GM18505 (cell line): ENCODE results near the gene SYNPR.

Experiments used
- ATAC-seq: cut with Tn5 transposase; IDR thresholded peaks from one replicate; pipeline ENCODE4 v1.9.1; 2021; ENCODE audit not compliant: unreplicated experiment
- POLR2A ChIP-seq: IDR thresholded peaks from 4 replicates; pipeline ENCODE4 v1.6.1; 2011; ENCODE audit warnings: borderline replicate concordance; ENCODE audit not compliant: insufficient read depth, insufficient read length; ENCODE audit errors: extremely low read depth

SYNPR gene

GRCh38 chr3:63481627-63482026 is 203.5 kb downstream of the SYNPR start:
- TF ChIP-seq POLR2A, result no peak
- no peak for ATAC-seq

- no peak for ATAC-seq
- no peak for TF ChIP-seq POLR2A
Measured at GRCh38 chr3:63482341-63482740, 204.2 kb downstream of the SYNPR start.

- ATAC-seq, result no peak
- no peak for TF ChIP-seq POLR2A
Measured at GRCh38 chr3:63492464-63492863, 214.4 kb downstream of the SYNPR start.

GRCh38 chr3:63493101-63493500 is 215.0 kb downstream of the SYNPR start:
- ATAC-seq, result no peak
- TF ChIP-seq POLR2A, result no peak

GRCh38 chr3:63494646-63495045 is 216.5 kb downstream of the SYNPR start:
- TF ChIP-seq POLR2A, result no peak
- no peak for ATAC-seq

GRCh38 chr3:63497641-63498040 is 219.5 kb downstream of the SYNPR start:
- TF ChIP-seq POLR2A, result no peak
- ATAC-seq, result no peak

- ATAC-seq, result no peak
- no peak for TF ChIP-seq POLR2A
Measured at GRCh38 chr3:63500196-63500595, 222.1 kb downstream of the SYNPR start.

- ATAC-seq, result no peak
Measured at GRCh38 chr3:63508305-63508704, 230.2 kb downstream of the SYNPR start.

GRCh38 chr3:63508771-63509170 is 230.7 kb downstream of the SYNPR start:
- ATAC-seq, result no peak

More at GRCh38 chr3:63508305-63508704, 230.2 kb downstream of the SYNPR start:
- TF ChIP-seq POLR2A, result no peak

GRCh38 chr3:63513791-63514190 is 235.7 kb downstream of the SYNPR start:
- ATAC-seq, result no peak

More at GRCh38 chr3:63508771-63509170, 230.7 kb downstream of the SYNPR start:
- TF ChIP-seq POLR2A, result no peak

GRCh38 chr3:63514678-63515077 is 236.6 kb downstream of the SYNPR start:
- ATAC-seq, result no peak
- no peak for TF ChIP-seq POLR2A

More at GRCh38 chr3:63513791-63514190, 235.7 kb downstream of the SYNPR start:
- no peak for TF ChIP-seq POLR2A

GRCh38 chr3:63519426-63519825 is 241.3 kb downstream of the SYNPR start:
- ATAC-seq, result no peak
- no peak for TF ChIP-seq POLR2A

- ATAC-seq, result no peak
- no peak for TF ChIP-seq POLR2A
Measured at GRCh38 chr3:63521657-63522056, 243.5 kb downstream of the SYNPR start.

- no peak for TF ChIP-seq POLR2A
- no peak for ATAC-seq
Measured at GRCh38 chr3:63523100-63523499, 245.0 kb downstream of the SYNPR start.
